G401 (cell line): ENCODE data around the gene CDK16. TPM values are rescaled to one million over a fixed set of nuclear protein-coding genes. Genes with fewer than 3 reads are reported as not detected.

Experiments
- DNase-seq: peaks from one replicate; pipeline ENCODE4 v3.0.0-alpha.2; 2015; ENCODE audit warnings: low spot score
- in situ Hi-C: cut with HindIII; loops from 2 replicates; pipeline ENCODE4 v1.10.0; 2016; ENCODE audit warnings: low sequenced_read_pairs, mixed read lengths
- total RNA-seq: library from RNA; depleted of rRNA; stranded (reverse); fragments of >200 nt; shearing (Covaris generic); gene quantifications from 2 replicates; pipeline ENCODE4 v1.2.3, GENCODE V29; 2014; rRNA removed

Gene CDK16
- 88.1 and 118 TPM in 2 replicates for total RNA-seq

- in situ Hi-C loops, result no loop called here
- DNase-seq, result peak; percentile 77
Measured at GRCh38 chrX:47218280-47218919, at the start of gene CDK16. Gene CDK16 (plus strand): TSS chrX:47218681. CDS start chrX:47223558, 4,877 bp downstream.

- DNase-seq, result no peak
- in situ Hi-C loops, result no loop called here
Measured at GRCh38 chrX:47169273-47169672, 49.2 kb upstream of the CDK16 start.

- in situ Hi-C loops, result no loop called here
- peak; percentile 61 for DNase-seq
Measured at GRCh38 chrX:47169726-47170515, 48.6 kb upstream of the CDK16 start.

GRCh38 chrX:47170861-47171692 lies 47.4 kb upstream of the CDK16 start:
- no peak for DNase-seq

GRCh38 chrX:47171996-47172395 lies 46.5 kb upstream of the CDK16 start:
- DNase-seq, result no peak
- in situ Hi-C loops, result no loop called here

More at GRCh38 chrX:47170861-47171692, 47.4 kb upstream of the CDK16 start:
- in situ Hi-C loops, result no loop called here

GRCh38 chrX:47172549-47172948 lies 45.9 kb upstream of the CDK16 start:
- in situ Hi-C loops, result no loop called here
- DNase-seq, result no peak

- in situ Hi-C loops, result no loop called here
- DNase-seq, result no peak
Measured at GRCh38 chrX:47172971-47173792, 45.3 kb upstream of the CDK16 start.

- no peak for DNase-seq
- in situ Hi-C loops, result no loop called here
Measured at GRCh38 chrX:47174376-47174775, 44.1 kb upstream of the CDK16 start.

GRCh38 chrX:47174846-47175587 lies 43.5 kb upstream of the CDK16 start:
- no peak for DNase-seq
- in situ Hi-C loops, result no loop called here

- in situ Hi-C loops, result no loop called here
- DNase-seq, result no peak
Measured at GRCh38 chrX:47175588-47175980, 42.9 kb upstream of the CDK16 start.

GRCh38 chrX:47176101-47176740 lies 42.3 kb upstream of the CDK16 start:
- in situ Hi-C loops, result no loop called here

GRCh38 chrX:47177079-47177478 lies 41.4 kb upstream of the CDK16 start:
- DNase-seq, result no peak
- in situ Hi-C loops, result no loop called here

More at GRCh38 chrX:47176101-47176740, 42.3 kb upstream of the CDK16 start:
- DNase-seq, result no peak

GRCh38 chrX:47178337-47178736 lies 40.1 kb upstream of the CDK16 start:
- in situ Hi-C loops, result no loop called here
- DNase-seq, result no peak

- DNase-seq, result peak; percentile 26
- in situ Hi-C loops, result no loop called here
Measured at GRCh38 chrX:47179221-47179927, 39.1 kb upstream of the CDK16 start.

GRCh38 chrX:47179928-47180255 lies 38.6 kb upstream of the CDK16 start:
- in situ Hi-C loops, result no loop called here
- no peak for DNase-seq

GRCh38 chrX:47180346-47180745 lies 38.1 kb upstream of the CDK16 start:
- in situ Hi-C loops, result no loop called here
- no peak for DNase-seq

GRCh38 chrX:47181301-47181700 lies 37.2 kb upstream of the CDK16 start:
- DNase-seq, result no peak
- in situ Hi-C loops, result no loop called here
